IMR-90 (cell line): Measurements from ENCODE around the gene PPIB. TPM values are rescaled to one million over a fixed set of nuclear protein-coding genes. Genes with fewer than 3 reads are reported as not detected.

Experiments
- ATAC-seq: fragments of 200-7000 bp; cut with Tn5 transposase; 2 replicates; pipeline ENCODE4 v1.9.1; 2020; ENCODE audit warnings: low read depth, mild to moderate bottlenecking, moderate library complexity
- BruUV-seq: library from RNA; stranded (reverse); fragments of 400-500 nt; replicated peaks from 2 replicates; lab custom pipeline; 2021; lab: Mats Ljungman, UMichigan
- CTCF ChIA-PET: fragments of 300-600 bp; formaldehyde crosslinking; extraction: SDS; loops from one replicate; lab custom pipeline; 2021; ENCODE audit warnings: antibody characterized with exemption; lab: Yijun Ruan, JAX
- POLR2A ChIA-PET: fragments of 300-600 bp; sonication (Branson Sonifier 250); formaldehyde crosslinking; loops from one replicate; lab custom pipeline; 2022; ENCODE audit warnings: antibody characterized with exemption; ENCODE audit not compliant: unreplicated experiment; lab: Charles Lee
- DNase-seq: peaks from one replicate; pipeline ENCODE4 v3.0.0; 2013
- H2AFZ ChIP-seq: replicated peaks from 2 replicates; pipeline ENCODE3; 2013; ENCODE audit warnings: low read length, mild to moderate bottlenecking; ENCODE audit not compliant: poor library complexity
- H2AK5ac ChIP-seq: 2 replicates; pipeline ENCODE4 v1.6.1; 2013; ENCODE audit warnings: low read depth, low read length, inconsistent platforms
- H2AK9ac ChIP-seq: replicated peaks from 2 replicates; pipeline ENCODE3; 2013; ENCODE audit warnings: mild to moderate bottlenecking, low read depth, low read length, moderate library complexity; ENCODE audit not compliant: poor library complexity
- H2BK120ac ChIP-seq: 2 replicates; pipeline ENCODE4 v1.6.1; 2013; ENCODE audit warnings: low read depth, low read length, inconsistent platforms
- H2BK15ac ChIP-seq: 3 replicates; pipeline ENCODE4 v1.6.1; 2013; ENCODE audit warnings: low read depth, low read length, inconsistent platforms
- H2BK20ac ChIP-seq: 2 replicates; pipeline ENCODE4 v1.6.1; 2013; ENCODE audit warnings: low read depth, mild to moderate bottlenecking, inconsistent platforms, low read length, moderate library complexity
- H2BK5ac ChIP-seq: 2 replicates; pipeline ENCODE4 v1.6.1; 2013; ENCODE audit warnings: mild to moderate bottlenecking, low read depth, low read length, inconsistent platforms; ENCODE audit not compliant: poor library complexity, severe bottlenecking
- H3K14ac ChIP-seq: replicated peaks from 2 replicates; pipeline ENCODE4 v1.6.1; 2013; ENCODE audit warnings: low read depth, low read length, inconsistent platforms
- H3K18ac ChIP-seq: 2 replicates; pipeline ENCODE4 v1.6.1; 2013; ENCODE audit warnings: low read depth, low read length, control low read depth
- H3K23ac ChIP-seq: 2 replicates; pipeline ENCODE4 v1.6.1; 2013; ENCODE audit warnings: low read depth, low read length, inconsistent platforms
- H3K27ac ChIP-seq: 2 replicates; pipeline ENCODE4 v1.5.1; 2013; ENCODE audit warnings: mild to moderate bottlenecking, control low read depth, low read length; ENCODE audit not compliant: insufficient read depth
- H3K27me3 ChIP-seq: 2 replicates; pipeline ENCODE4 v1.6.1; 2013; ENCODE audit warnings: low read length; ENCODE audit not compliant: control insufficient read depth, insufficient read depth
- H3K36me3 ChIP-seq: 2 replicates; pipeline ENCODE4 v1.6.1; 2013; ENCODE audit warnings: low read length, mixed read lengths; ENCODE audit not compliant: control insufficient read depth, insufficient read depth
- H3K4ac ChIP-seq: 2 replicates; pipeline ENCODE4 v1.6.1; 2013; ENCODE audit warnings: low read depth, low read length, inconsistent platforms
- H3K4me1 ChIP-seq: 2 replicates; pipeline ENCODE4 v1.6.1; 2013; ENCODE audit warnings: low read length, mixed read lengths; ENCODE audit not compliant: control insufficient read depth, insufficient read depth
- H3K4me2 ChIP-seq: 2 replicates; pipeline ENCODE4 v1.6.1; 2013; ENCODE audit warnings: low read depth, mild to moderate bottlenecking, control low read depth, low read length, moderate library complexity
- H3K4me3 ChIP-seq: 2 replicates; pipeline ENCODE4 v1.5.1; 2013; ENCODE audit warnings: low read depth, mild to moderate bottlenecking, control low read depth, low read length, moderate library complexity; ENCODE audit not compliant: insufficient read depth
- H3K56ac ChIP-seq: 2 replicates; pipeline ENCODE4 v1.6.1; 2013; ENCODE audit warnings: low read length, inconsistent platforms; ENCODE audit not compliant: insufficient read depth; ENCODE audit errors: extremely low read depth
- H3K79me1 ChIP-seq, 2 experiments: 2 replicates each; pipeline ENCODE4 v1.6.1; 2013; ENCODE audit warnings: low read length in 2 of 2, inconsistent platforms in 1 of 2, low read depth in 1 of 2
- H3K9ac ChIP-seq: 2 replicates; pipeline ENCODE4 v1.6.1; 2013; ENCODE audit warnings: low read depth, low read length, control low read depth
- H3K9me1 ChIP-seq: 2 replicates; pipeline ENCODE4 v1.6.1; 2013; ENCODE audit warnings: low read length, inconsistent platforms; ENCODE audit not compliant: insufficient read depth
- H3K9me3 ChIP-seq: 2 replicates; pipeline ENCODE4 v1.6.1; 2013; ENCODE audit warnings: low read length; ENCODE audit not compliant: control insufficient read depth, insufficient read depth
- H4K20me1 ChIP-seq: 2 replicates; pipeline ENCODE4 v1.6.1; 2013; ENCODE audit warnings: low read length, inconsistent platforms; ENCODE audit not compliant: insufficient read depth
- H4K5ac ChIP-seq: 2 replicates; pipeline ENCODE4 v1.6.1; 2013; ENCODE audit warnings: mild to moderate bottlenecking, low read depth, low read length, control low read depth
- H4K8ac ChIP-seq, 2 experiments: 2 replicates each; pipeline ENCODE4 v1.6.1; 2013; ENCODE audit warnings: low read depth in 2 of 2, low read length in 2 of 2, control low read depth in 1 of 2, inconsistent platforms in 1 of 2
- H4K91ac ChIP-seq: 2 replicates; pipeline ENCODE4 v1.6.1; 2013; ENCODE audit warnings: low read depth, low read length, inconsistent platforms; ENCODE audit not compliant: insufficient read depth
- BHLHE40 ChIP-seq: fragments of 150-350 bp; IDR thresholded peaks from 2 replicates; pipeline ENCODE4 v1.6.1; 2016; ENCODE audit warnings: mild to moderate bottlenecking, low read depth, low read length
- CEBPB ChIP-seq: IDR thresholded peaks from 2 replicates; pipeline ENCODE4 v1.6.1; 2012; ENCODE audit warnings: low read depth, low read length, improper control_type of control experiment
- CTCF ChIP-seq: conservative IDR thresholded peaks from 2 replicates; pipeline ENCODE4 v1.5.1; 2012; ENCODE audit warnings: mild to moderate bottlenecking, low read depth, low read length, improper control_type of control experiment
- FOS ChIP-seq: fragments of 150-350 bp; IDR thresholded peaks from 2 replicates; pipeline ENCODE4 v1.6.1; 2016; ENCODE audit warnings: low read depth, low read length
- MAZ ChIP-seq: IDR thresholded peaks from 2 replicates; pipeline ENCODE4 v1.6.1; 2012; ENCODE audit warnings: low read depth, mild to moderate bottlenecking, low read length, improper control_type of control experiment, moderate library complexity, borderline replicate concordance
- NFE2L2 ChIP-seq: fragments of 150-350 bp; IDR thresholded peaks from 2 replicates; pipeline ENCODE4 v1.6.1; 2016; ENCODE audit warnings: low read depth, mild to moderate bottlenecking, low read length
- POLR2A ChIP-seq: IDR thresholded peaks from 2 replicates; pipeline ENCODE4 v1.6.1; 2012; ENCODE audit warnings: mild to moderate bottlenecking, low read depth, low read length
- RCOR1 ChIP-seq: IDR thresholded peaks from 2 replicates; pipeline ENCODE4 v1.6.1; 2012; ENCODE audit warnings: mild to moderate bottlenecking, low read length, improper control_type of control experiment; ENCODE audit not compliant: insufficient replicate concordance
- RFX5 ChIP-seq: IDR thresholded peaks from 2 replicates; pipeline ENCODE4 v1.8.0; 2012; ENCODE audit warnings: low read depth, mild to moderate bottlenecking, low read length, moderate library complexity
- USF2 ChIP-seq: fragments of 150-350 bp; IDR thresholded peaks from 2 replicates; pipeline ENCODE4 v1.6.1; 2017; ENCODE audit warnings: mild to moderate bottlenecking, antibody characterized with exemption, low read length, low read depth
- WGBS, 2 experiments: methylation state at CpG; one replicate each; pipeline versions ENCODE4 v1.1.5 to v1.1.7; 2013; ENCODE audit warnings: missing lambda C conversion rate in 2 of 2; ENCODE audit not compliant: insufficient read length in 1 of 2; ENCODE audit errors: extremely low coverage in 2 of 2; 5-methylcytosine and 5-hydroxymethylcytosine counted together
- dilution Hi-C: fragments of 300-500 bp; cut with HindIII; formaldehyde crosslinking; loops from one replicate; pipeline ENCODE4 v1.14.3; 2018; ENCODE audit warnings: low sequenced_read_pairs; ENCODE audit not compliant: unreplicated experiment
- in situ Hi-C: fragments of 300-500 bp; cut with MboI; formaldehyde crosslinking; loops from 3 replicates; pipeline ENCODE4 v1.14.3; 2019; ENCODE audit warnings: low sequenced_read_pairs, inconsistent platforms, mixed read lengths
- intact Hi-C: fragments of 100-400 bp; cut with micrococcal nuclease; formaldehyde crosslinking; loops from 2 replicates; pipeline ENCODE4 v1.10.0; 2022
- polyA plus RNA-seq, 3 experiments: library from polyadenylated mRNA; depleted of rRNA; stranded (reverse); fragments of >200 nt; gene quantifications; 2 replicates each; pipeline ENCODE4 v1.2.3, GENCODE V29; 2012; ENCODE audit warnings: low replicate concordance in 1 of 3
- total RNA-seq: library from RNA; depleted of rRNA; stranded (reverse); fragments of >200 nt; gene quantifications from 2 replicates; pipeline ENCODE4 v1.2.3, GENCODE V29; 2012
- TF ChIP-seq, protein P1 (sequence below): fragments of 150-350 bp; IDR thresholded peaks from 2 replicates; pipeline ENCODE4 v1.6.1; 2016; ENCODE audit warnings: low read depth, mild to moderate bottlenecking, low read length, moderate library complexity, borderline replicate concordance

The PPIB gene
- total and polyA plus RNA-seq, 2 of the 4 experiments (the other 2 are of a cell fraction): 1,358 to 1,682 TPM

- intact Hi-C loops: no loop called here
- Histone ChIP-seq H2AFZ (no peak overlapping the region), H3K9me3 (no peaks in the 10 kb centered on the region), H3K4me3 (no peak overlapping the region), H2BK20ac (no peak overlapping the region), H3K27ac (no peak overlapping the region), H3K9ac (no peak overlapping the region), H2BK15ac (no peak overlapping the region), H4K8ac (no peak overlapping the region), H4K91ac (no peak overlapping the region), H3K79me1 (peaks cover 12 to 20% of the 10 kb centered on the region in 2 experiments; a peak in 3 of 4 replicates), H3K14ac (no peak overlapping the region), H3K9me1 (peaks cover 16% of the 10 kb centered on the region), H3K4ac (no peak overlapping the region), H2AK9ac (no peak overlapping the region), H3K18ac (no peak overlapping the region), H3K4me2 (no peak overlapping the region), H3K4me1 (peaks cover 6% of the 10 kb centered on the region), H2BK5ac (no peak overlapping the region), H3K36me3 (peaks cover 15% of the 10 kb centered on the region), H4K20me1 (peaks cover 18% of the 10 kb centered on the region), H4K5ac (no peak overlapping the region), H3K56ac (no peak overlapping the region), H3K27me3 (no peaks in the 10 kb centered on the region), H3K23ac (no peak overlapping the region), H2BK120ac (no peak overlapping the region), H2AK5ac (no peak overlapping the region)
- no peak for TF ChIP-seq RCOR1
- no peak for TF ChIP-seq CTCF
- TF ChIP-seq CEBPB: no peak
- TF ChIP-seq NFE2L2: no peak
- TF ChIP-seq RFX5: no peak
- TF ChIP-seq USF2: no peak
- TF ChIP-seq, protein P1, sequence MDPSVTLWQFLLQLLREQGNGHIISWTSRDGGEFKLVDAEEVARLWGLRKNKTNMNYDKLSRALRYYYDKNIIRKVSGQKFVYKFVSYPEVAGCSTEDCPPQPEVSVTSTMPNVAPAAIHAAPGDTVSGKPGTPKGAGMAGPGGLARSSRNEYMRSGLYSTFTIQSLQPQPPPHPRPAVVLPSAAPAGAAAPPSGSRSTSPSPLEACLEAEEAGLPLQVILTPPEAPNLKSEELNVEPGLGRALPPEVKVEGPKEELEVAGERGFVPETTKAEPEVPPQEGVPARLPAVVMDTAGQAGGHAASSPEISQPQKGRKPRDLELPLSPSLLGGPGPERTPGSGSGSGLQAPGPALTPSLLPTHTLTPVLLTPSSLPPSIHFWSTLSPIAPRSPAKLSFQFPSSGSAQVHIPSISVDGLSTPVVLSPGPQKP: no peak
- TF ChIP-seq BHLHE40: no peak
- TF ChIP-seq POLR2A: no peak
- no peak for TF ChIP-seq MAZ
- no peak for TF ChIP-seq FOS
- no CpG with 5 or more reads among the region's 4 CpGs for WGBS, 2 experiments
- in situ Hi-C loops: no loop called here
- ATAC-seq (no peak), DNase-seq (no peak)
- no TSS peak for BruUV-seq
- ChIA-PET POLR2A (no interaction called here), CTCF (no interaction called here)
- dilution Hi-C loops: no loop called here
Measured at GRCh38 chr15:64164436-64164835, 1.6 kb upstream of the PPIB start.
